8988T (cell line): Measurements from ENCODE around the gene AKR1C2.
"Not testable (repeated sequence)": the region's sequence is repeated elsewhere in the genome, so short reads cannot be mapped to it uniquely, and the experiment has no call there.

Experiments used
- DNase-seq: peaks from one replicate; pipeline ENCODE4 v3.0.0; 2011

The AKR1C2 gene

DNA sequence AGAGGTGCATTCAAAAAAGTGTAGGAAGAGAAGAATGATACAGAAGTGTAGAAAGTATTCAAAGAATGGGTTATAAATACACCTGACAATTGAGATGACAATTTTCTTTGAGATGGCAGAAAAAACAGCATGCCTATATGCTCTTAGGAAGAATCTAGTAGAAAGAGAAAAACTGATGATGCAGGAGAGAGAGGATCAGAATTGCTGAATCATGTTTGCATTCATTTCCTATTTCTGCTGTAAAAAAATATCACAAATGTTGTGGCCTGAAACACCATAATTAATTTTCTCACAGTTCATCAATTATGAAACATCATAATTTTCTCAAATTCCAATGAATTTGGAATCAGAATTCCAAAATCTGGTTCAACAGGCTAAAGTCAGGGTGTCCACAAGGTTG is 50.3 kb downstream of the AKR1C2 start:
- DNase-seq, result no peak

- not testable (repeated sequence) for DNase-seq
Measured at GRCh38 chr10:4951512-4952162, 52.0 kb downstream of the AKR1C2 start.

DNA sequence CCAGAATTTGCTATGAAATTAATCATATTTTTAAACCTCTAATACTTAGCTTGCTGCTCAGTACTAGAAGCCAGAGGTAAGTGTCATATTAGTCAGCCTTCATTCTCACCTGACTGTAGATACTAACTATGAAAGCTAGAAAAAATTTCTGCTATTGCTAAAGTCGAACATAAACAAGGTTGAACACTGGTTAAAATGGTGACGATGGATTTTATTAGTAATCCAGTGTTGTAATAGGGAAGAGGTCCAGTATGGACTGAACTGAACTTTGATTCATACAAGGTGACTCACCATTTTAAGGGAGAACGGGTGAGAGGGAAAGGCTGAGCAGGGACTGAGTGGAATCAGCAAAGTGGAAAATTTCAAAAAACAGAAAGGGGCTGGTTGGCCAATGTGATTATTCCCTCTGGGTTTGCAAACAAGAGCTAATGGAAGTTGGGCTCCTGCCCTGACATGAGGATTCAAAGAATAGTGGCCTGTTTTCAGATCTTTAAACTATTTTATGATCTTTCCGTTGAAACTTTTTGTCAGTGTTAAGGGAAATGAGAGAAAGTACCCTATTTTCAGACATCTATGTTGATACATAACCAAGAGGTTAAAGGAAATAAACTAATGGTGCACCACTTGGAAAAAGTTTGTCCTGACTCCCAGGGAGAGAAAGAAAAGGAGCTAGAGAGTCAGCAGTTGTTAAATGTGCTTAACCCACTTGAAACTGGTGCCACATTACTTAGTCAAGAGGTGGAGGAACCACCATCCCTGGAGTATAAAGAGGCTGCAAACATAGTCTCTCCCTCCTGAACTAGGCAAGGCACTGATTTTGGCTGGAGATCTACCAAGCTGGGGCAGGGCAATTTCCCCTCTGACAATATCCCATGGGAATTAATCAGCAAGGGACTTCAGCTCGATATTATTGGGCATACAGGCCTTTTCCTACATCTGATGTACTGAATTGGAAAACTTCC is 55.7 kb downstream of the AKR1C2 start:
- no peak for DNase-seq

DNA sequence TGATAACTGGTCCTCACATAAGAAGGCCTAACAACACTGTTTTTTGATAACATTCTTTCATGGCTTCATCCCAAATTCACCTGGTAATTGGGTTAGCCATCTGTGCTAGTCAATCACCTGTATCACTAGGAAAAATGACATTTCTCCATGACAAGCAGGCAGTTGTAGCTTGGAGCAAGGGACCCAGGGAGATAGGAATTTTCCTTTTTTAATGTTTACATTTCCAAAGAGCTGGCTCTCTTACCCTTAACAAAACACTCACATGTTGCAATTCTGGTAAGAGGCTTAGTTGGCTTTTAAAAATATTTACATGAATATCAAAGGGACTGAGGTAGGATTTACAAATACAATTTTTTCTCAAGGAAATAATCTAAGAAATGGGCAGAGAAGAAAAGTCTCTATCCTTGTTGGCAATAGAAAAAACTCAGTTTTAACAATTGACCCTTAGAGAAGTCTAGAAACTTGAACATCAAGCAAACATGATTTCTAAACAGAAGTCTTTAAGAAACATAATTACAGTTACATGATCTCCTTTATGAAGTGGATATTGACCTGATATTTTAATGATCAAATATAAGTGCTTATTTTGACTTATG is 56.5 kb downstream of the AKR1C2 start:
- DNase-seq, result no peak

DNA sequence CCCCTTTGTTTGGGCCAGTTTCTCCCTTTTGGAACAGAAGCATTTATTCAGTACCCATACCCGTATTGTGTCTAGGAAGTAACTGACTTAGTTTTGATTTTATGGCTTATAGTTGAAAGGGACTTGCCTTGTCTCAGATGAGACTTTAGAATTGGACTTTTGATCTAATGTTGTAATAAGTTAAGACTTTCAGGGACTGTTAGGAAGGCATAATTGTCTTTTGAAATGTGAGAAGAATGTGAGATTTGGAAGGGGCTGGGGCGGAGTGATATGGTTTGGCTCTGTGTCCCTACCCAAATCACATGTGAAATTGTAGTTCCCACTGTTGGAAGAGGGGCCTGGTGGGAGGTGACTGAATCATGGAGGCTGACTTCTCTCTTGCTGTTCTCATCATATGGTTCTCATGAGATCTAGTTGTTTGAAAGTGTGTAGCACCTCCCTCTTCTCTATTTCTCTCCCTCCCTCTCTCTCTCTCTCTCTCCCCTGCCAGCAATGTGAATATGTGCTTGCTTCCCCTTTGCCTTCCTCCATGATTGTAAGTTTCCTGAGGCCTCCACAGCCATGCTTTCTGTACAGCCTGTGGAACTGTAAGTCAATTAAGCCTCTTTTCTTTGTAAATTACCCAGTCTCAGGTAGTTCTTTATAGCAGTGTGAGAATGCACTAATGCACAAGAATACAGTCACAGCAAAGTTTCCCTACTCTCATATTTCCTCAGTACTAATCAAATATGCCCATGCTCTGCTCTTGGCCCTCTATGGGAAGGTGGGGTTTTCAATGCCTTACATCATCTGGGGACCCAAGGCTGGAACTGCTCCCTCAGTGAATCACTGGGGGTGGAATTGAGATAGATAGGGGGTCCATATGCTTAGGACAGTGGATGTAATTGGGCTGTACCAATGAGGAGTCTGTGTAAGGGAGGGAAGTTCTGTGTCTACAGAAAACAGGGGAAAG is 57.6 kb downstream of the AKR1C2 start:
- no peak for DNase-seq

- DNase-seq, result no peak
Measured at GRCh38 chr10:4944841-4945240, 58.8 kb downstream of the AKR1C2 start.

DNA sequence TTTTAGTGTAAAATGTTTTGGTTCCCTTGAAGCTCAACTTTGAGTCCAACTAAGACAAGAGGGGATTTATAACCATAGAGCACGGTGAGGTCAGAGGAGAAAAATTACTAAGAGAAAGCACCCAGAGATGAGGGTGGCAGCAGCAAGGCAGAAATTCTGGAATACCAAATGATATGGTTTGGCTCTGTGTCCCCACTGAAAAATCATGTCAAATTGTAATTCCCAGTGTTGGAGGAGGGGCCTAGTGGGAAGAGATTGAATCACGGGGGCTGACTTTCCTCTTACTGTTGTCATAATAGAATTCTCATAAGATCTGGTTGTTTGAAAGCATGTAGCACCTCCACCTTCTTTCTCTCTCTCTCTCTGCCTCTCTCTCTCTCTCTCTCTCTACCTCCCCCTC is 59.8 kb downstream of the AKR1C2 start:
- DNase-seq, result no peak

GRCh38 chr10:4943416-4943815 is 60.2 kb downstream of the AKR1C2 start:
- DNase-seq, result not testable (repeated sequence)

GRCh38 chr10:4942931-4943330 is 60.7 kb downstream of the AKR1C2 start:
- not testable (repeated sequence) for DNase-seq

GRCh38 chr10:4941540-4942330 is 61.9 kb downstream of the AKR1C2 start:
- DNase-seq, result no peak

DNA sequence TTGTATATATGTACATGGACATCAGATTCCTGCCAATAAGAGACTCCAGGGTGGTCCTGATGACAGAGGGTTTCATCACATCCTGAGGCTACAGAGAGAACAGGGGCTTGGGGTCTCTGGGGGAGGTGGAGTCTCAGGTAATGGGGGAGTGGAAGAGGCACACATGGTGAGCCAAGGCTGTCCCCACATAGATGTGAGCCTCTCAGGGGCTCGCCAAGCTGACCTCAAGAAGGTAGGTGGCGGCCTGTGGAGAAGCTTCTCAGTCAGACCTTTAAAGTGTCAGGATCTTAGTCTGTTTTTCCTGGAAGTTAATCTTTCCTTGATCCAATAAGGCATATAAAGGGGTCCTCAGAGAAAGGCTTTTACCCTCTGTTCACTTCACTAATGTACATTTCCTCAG is 62.7 kb downstream of the AKR1C2 start:
- not testable (repeated sequence) for DNase-seq

DNA sequence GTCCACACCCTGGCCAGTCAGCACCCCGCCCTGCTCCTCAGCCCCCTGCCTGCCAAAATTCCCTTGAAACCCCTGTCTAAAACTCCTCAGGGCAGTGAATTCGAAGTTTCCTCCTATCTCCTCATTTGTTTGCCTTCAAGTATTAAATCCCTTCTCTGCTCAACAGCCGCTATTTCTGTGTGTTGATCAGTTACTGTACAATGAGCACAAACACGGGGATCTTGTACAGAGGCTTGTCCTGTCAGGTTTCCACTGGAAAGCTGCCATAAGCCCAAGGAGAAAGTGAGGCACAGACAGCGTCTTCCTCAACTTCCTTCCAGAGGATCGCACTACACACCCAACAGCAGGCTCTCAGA is 63.6 kb downstream of the AKR1C2 start:
- DNase-seq, result not testable (repeated sequence)

DNA sequence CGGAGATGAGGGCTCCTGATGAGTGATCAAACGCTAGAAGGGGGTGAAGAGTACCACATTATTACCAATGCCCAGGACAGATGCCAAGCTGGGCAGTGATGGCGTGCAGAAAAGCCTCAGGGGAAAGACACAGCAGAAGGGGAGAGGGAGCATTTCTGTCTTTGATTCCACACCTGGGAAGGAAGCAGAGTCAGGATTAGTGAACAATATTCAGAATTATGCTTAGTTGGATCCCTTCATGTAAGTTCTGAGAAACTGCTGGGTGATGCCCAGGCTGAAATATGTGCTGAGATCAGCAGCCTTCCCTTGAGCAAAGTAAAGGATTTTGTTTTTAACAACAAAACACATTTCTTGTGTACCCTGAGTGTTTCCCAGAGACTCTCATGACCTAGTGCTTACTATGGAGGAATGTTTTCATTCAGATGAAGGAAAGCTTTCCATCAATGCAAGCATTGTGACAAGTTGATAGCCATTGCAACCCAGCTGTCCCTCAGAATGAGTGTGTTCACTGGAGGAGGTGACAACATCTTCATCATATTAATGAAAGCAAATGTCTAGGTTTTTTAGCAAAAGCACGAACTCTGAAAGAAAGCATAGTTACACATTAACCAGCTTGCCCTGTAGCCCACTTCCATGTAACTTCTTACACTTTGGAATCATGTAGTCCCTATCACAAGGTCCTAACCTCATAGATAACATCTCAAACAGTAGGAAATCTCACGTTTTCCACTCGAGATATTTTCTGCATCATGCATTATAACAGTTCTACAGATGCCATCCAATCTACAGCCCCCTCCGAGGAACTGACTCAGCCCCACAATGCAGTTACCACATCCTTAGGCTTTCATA is 64.2 kb downstream of the AKR1C2 start:
- DNase-seq, result no peak
